Tibial nerve (tissue), 4 donors: ENCODE data around the gene ANKRD44. TPM values are rescaled to one million over a fixed set of nuclear protein-coding genes. Genes with fewer than 3 reads are reported as not detected.

ENCODE experiments used
- DNase-seq, 2 donors: peaks; one replicate each; pipeline ENCODE4 v3.0.0-alpha.2; 2019; ENCODE audit warnings: low spot score in 2 of 2
- H3K27ac ChIP-seq, 4 donors: fragments of 200-600 bp; sonication (generic) in 3 of 4; one replicate each; pipeline ENCODE4 v1.5.1; 2017 to 2019; ENCODE audit warnings: mild to moderate bottlenecking in 1 of 4
- H3K27me3 ChIP-seq, 2 donors: fragments of 200-600 bp; sonication (generic) in 1 of 2; one replicate each; pipeline versions ENCODE4 v1.5.1 to v1.6.0; 2017 to 2019
- H3K36me3 ChIP-seq, 3 donors: fragments of 200-600 bp; sonication (generic); one replicate each; pipeline ENCODE4 v1.5.1; 2018 to 2019
- H3K4me1 ChIP-seq, 4 donors: fragments of 200-600 bp; sonication (generic) in 3 of 4; one replicate each; pipeline ENCODE4 v1.5.1; 2017 to 2019
- H3K4me3 ChIP-seq, 4 donors: fragments of 200-600 bp; sonication (generic) in 3 of 4; one replicate each; pipeline ENCODE4 v1.5.1; 2017 to 2019; ENCODE audit warnings: mild to moderate bottlenecking in 1 of 4, moderate library complexity in 1 of 4
- H3K9me3 ChIP-seq, 4 donors: fragments of 200-600 bp; sonication (generic) in 3 of 4; one replicate each; pipeline ENCODE4 v1.5.1; 2017 to 2019
- CTCF ChIP-seq, 5 experiments: fragments of 200-600 bp in 3 of 5; fragments of 450-650 bp in 2 of 5; sonication (generic) in 3 of 5; IDR thresholded peaks; one replicate each; pipeline ENCODE4 v1.5.1; 2016 to 2019; ENCODE audit warnings: antibody characterized with exemption in 5 of 5, mild to moderate bottlenecking in 3 of 5, moderate library complexity in 2 of 5
- EP300 ChIP-seq, 2 donors: sonication (generic); formaldehyde crosslinking; IDR thresholded peaks; one replicate each; pipeline ENCODE4 v1.6.1; 2017; ENCODE audit warnings: antibody characterized with exemption in 2 of 2, mild to moderate bottlenecking in 1 of 2
- POLR2A ChIP-seq, 2 donors: fragments of 450-650 bp; IDR thresholded peaks; one replicate each; pipeline ENCODE4 v1.6.1; 2017; ENCODE audit warnings: antibody characterized with exemption in 2 of 2, mild to moderate bottlenecking in 2 of 2, moderate library complexity in 2 of 2
- WGBS, 2 donors: methylation state at CpG; one replicate each; pipeline ENCODE4 v1.1.5; 2018; 5-methylcytosine and 5-hydroxymethylcytosine counted together
- total RNA-seq, 4 donors: library from RNA; depleted of rRNA; stranded (reverse); fragments of >200 nt; gene quantifications; one replicate each; pipeline ENCODE4 v1.1.0, GENCODE V29; 2016

Gene ANKRD44
- total RNA-seq, 4 donors from 2014 or later, result 28.5 to 48.9 (median 41.5) TPM

- H3K36me3 ChIP-seq, result no peaks in the 10 kb centered on the region
- TF ChIP-seq EP300 (IDR thresholded peaks at IDR 0.05) (no peak), POLR2A (IDR thresholded peaks at IDR 0.05) (no peak), CTCF (IDR thresholded peaks at IDR 0.05) (no peak)
- peaks cover 0 to 45% (median 23%) of the 10 kb centered on the region in 4 donors for H3K4me1 ChIP-seq
- no peaks in the 10 kb centered on the region for H3K27me3 ChIP-seq
- 50 to 60% methylated on average over 1 of the region's 1 CpG for WGBS, 2 donors
- no peaks in the 10 kb centered on the region for H3K9me3 ChIP-seq
- peak overlapping the region in 1 of 4 donors; percentile 40 for H3K27ac ChIP-seq
- DNase-seq, result no peak
- no peak overlapping the region for H3K4me3 ChIP-seq
Observed at GRCh38 chr2:197200762-197201058, 109.9 kb downstream of the ANKRD44 start.

- DNase-seq, result no peak
- H3K9me3 ChIP-seq, result no peaks in the 10 kb centered on the region
- peaks cover 0 to 45% (median 20%) of the 10 kb centered on the region in 4 donors for H3K4me1 ChIP-seq
- WGBS, 2 donors, result 46 to 57% methylated on average over 3 of the region's 3 CpGs
- H3K36me3 ChIP-seq, result no peaks in the 10 kb centered on the region
- peak overlapping the region in 2 of 4 donors; percentile 40 to 60 for H3K27ac ChIP-seq
- H3K27me3 ChIP-seq, result no peaks in the 10 kb centered on the region
- H3K4me3 ChIP-seq, result no peak overlapping the region
- no peak for TF ChIP-seq POLR2A (IDR thresholded peaks at IDR 0.05)
- TF ChIP-seq CTCF (IDR thresholded peaks at IDR 0.05), result no peak
Observed at GRCh38 chr2:197200051-197200761, 110.4 kb downstream of the ANKRD44 start.

- Histone ChIP-seq H3K27me3 (no peaks in the 10 kb centered on the region), H3K27ac (peak overlapping the region in 2 of 4 donors; percentile 1 to 21), H3K4me1 (peaks cover 0 to 44% (median 17%) of the 10 kb centered on the region in 4 donors), H3K36me3 (no peaks in the 10 kb centered on the region), H3K9me3 (no peaks in the 10 kb centered on the region), H3K4me3 (peak overlapping the region in 1 of 4 donors; percentile 26)
- DNase-seq, result peak in 1 of 2 donors; percentile 33
- 76 to 80% methylated on average over 12 of the region's 12 CpGs for WGBS, 2 donors
- TF ChIP-seq CTCF (IDR thresholded peaks at IDR 0.05) (no peak), EP300 (IDR thresholded peaks at IDR 0.05) (peak in 1 of 2 donors; percentile 47)
Observed at GRCh38 chr2:197198890-197199289, 111.7 kb downstream of the ANKRD44 start.

GRCh38 chr2:197197895-197198311 is 112.7 kb downstream of the ANKRD44 start:
- no peaks in the 10 kb centered on the region for H3K36me3 ChIP-seq
- no peak for DNase-seq
- H3K9me3 ChIP-seq, result no peaks in the 10 kb centered on the region
- peak overlapping the region in 2 of 4 donors; percentile 11 to 21 for H3K27ac ChIP-seq
- H3K4me3 ChIP-seq, result no peak overlapping the region
- no peaks in the 10 kb centered on the region for H3K27me3 ChIP-seq
- TF ChIP-seq POLR2A (IDR thresholded peaks at IDR 0.05) (no peak), CTCF (IDR thresholded peaks at IDR 0.05) (no peak), EP300 (IDR thresholded peaks at IDR 0.05) (no peak)
- peaks cover 0 to 44% (median 17%) of the 10 kb centered on the region in 4 donors for H3K4me1 ChIP-seq
- WGBS, 2 donors, result 89 to 94% methylated on average over 4 of the region's 4 CpGs

GRCh38 chr2:197196541-197197180 is 113.9 kb downstream of the ANKRD44 start:
- Histone ChIP-seq H3K36me3 (no peaks in the 10 kb centered on the region), H3K27me3 (no peaks in the 10 kb centered on the region), H3K4me1 (peaks cover 0 to 47% (median 15%) of the 10 kb centered on the region in 4 donors), H3K27ac (no peak overlapping the region), H3K9me3 (no peaks in the 10 kb centered on the region), H3K4me3 (no peak overlapping the region)
- no peak for DNase-seq
- TF ChIP-seq EP300 (IDR thresholded peaks at IDR 0.05) (no peak), CTCF (IDR thresholded peaks at IDR 0.05) (no peak), POLR2A (IDR thresholded peaks at IDR 0.05) (no peak)
- 18 to 54% methylated on average over 2 of the region's 2 CpGs for WGBS, 2 donors
